ENCODE results near the gene RASGRF1.

GRCh38 chr15:78955355-78955754 lies 135.2 kb downstream of the RASGRF1 start:
- TF ChIP-seq EZH2 (IDR thresholded peaks at IDR 0.05; ENCODE audit: low read length, unreplicated experiment) (no peak), CTCF (conservative IDR thresholded peaks at IDR 0.05; ENCODE audit: low read depth, low read length) (no peak)
